Tibial nerve (tissue), 3 donors: Measurements from ENCODE around the gene NYAP2.

Experiments used
- POLR2A ChIP-seq, 2 donors: fragments of 450-650 bp; IDR thresholded peaks; one replicate each; pipeline ENCODE4 v1.6.1; 2017; ENCODE audit warnings: antibody characterized with exemption in 2 of 2, mild to moderate bottlenecking in 2 of 2, moderate library complexity in 2 of 2
- TF ChIP-seq, protein P1 (sequence below), 5 experiments: fragments of 200-600 bp in 3 of 5; fragments of 450-650 bp in 2 of 5; sonication (generic) in 3 of 5; IDR thresholded peaks; one replicate each; pipeline ENCODE4 v1.5.1; 2016 to 2019; ENCODE audit warnings: antibody characterized with exemption in 5 of 5, mild to moderate bottlenecking in 3 of 5, moderate library complexity in 2 of 5

DNA sequence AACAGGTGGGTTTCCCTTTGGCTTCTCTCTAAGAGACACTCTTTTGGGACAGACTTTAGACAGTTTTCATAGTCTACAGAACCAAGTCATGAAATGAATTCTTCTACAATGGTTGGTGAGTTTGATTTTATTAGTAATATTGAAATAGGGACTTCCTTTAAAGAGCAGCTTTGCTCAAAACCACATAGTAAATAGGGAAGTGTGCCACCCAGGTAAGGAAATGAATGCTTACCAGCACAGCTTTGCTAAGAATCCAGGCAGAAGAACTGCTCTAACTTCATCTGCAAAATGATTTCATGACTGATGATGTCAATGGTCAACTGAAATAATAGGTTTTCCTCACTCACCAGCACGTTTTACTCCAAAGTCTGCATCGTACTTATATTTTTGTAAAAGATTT is 89.2 kb downstream of the NYAP2 start:
- TF ChIP-seq, protein P1, sequence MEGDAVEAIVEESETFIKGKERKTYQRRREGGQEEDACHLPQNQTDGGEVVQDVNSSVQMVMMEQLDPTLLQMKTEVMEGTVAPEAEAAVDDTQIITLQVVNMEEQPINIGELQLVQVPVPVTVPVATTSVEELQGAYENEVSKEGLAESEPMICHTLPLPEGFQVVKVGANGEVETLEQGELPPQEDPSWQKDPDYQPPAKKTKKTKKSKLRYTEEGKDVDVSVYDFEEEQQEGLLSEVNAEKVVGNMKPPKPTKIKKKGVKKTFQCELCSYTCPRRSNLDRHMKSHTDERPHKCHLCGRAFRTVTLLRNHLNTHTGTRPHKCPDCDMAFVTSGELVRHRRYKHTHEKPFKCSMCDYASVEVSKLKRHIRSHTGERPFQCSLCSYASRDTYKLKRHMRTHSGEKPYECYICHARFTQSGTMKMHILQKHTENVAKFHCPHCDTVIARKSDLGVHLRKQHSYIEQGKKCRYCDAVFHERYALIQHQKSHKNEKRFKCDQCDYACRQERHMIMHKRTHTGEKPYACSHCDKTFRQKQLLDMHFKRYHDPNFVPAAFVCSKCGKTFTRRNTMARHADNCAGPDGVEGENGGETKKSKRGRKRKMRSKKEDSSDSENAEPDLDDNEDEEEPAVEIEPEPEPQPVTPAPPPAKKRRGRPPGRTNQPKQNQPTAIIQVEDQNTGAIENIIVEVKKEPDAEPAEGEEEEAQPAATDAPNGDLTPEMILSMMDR (IDR thresholded peaks at IDR 0.05): no peak
- no peak for TF ChIP-seq POLR2A (IDR thresholded peaks at IDR 0.05)
